Measurements from ENCODE around the gene KIF2A.

KIF2A gene

GRCh38 chr5:62386824-62387223, 80.8 kb downstream of the KIF2A start:
- TF ChIP-seq CTCF (conservative IDR thresholded peaks at IDR 0.05; ENCODE audit: low read length): no peak
- DNase-seq (ENCODE audit: low read depth): peak; percentile 11
- H3K4me3 ChIP-seq (ENCODE audit: low read length): no peak overlapping the region

DNA sequence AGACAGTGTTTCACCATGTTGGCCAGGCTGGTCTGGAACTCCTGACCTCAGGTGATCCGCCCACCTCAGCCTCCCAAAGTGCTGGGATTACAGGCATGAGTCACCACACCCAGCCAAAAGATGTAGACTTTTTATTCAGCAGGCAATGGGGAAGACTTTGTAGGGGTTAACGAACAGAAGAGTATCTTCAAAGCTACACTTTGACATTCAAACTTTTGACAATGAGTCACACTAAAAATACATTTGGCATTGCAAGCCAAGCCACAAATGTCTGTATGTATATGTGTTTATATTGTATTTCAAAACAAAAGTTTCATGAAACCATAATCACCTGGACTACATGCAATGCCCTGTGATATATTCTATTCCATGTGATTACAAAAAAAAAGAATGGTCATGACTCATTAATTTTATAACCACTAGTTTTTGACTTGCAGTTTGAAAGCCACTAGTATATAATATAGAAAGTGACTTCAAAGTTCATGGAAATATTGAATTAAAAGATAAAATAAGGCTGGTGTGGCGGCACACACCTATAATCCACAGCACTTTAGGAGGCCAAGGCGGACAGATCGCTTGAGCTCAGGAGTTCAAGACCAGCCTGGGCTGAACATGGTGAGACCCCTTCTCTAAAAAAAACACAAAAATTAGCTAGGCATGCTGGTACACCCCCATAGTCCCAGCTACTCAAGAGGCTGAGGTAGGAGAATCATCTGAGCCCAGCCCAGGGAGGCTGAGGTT, 89.4 kb downstream of the KIF2A start:
- DNase-seq (ENCODE audit: low read depth): no peak
- H3K4me3 ChIP-seq (ENCODE audit: low read length): no peak overlapping the region
- no peak for TF ChIP-seq CTCF (conservative IDR thresholded peaks at IDR 0.05; ENCODE audit: low read length)

DNA sequence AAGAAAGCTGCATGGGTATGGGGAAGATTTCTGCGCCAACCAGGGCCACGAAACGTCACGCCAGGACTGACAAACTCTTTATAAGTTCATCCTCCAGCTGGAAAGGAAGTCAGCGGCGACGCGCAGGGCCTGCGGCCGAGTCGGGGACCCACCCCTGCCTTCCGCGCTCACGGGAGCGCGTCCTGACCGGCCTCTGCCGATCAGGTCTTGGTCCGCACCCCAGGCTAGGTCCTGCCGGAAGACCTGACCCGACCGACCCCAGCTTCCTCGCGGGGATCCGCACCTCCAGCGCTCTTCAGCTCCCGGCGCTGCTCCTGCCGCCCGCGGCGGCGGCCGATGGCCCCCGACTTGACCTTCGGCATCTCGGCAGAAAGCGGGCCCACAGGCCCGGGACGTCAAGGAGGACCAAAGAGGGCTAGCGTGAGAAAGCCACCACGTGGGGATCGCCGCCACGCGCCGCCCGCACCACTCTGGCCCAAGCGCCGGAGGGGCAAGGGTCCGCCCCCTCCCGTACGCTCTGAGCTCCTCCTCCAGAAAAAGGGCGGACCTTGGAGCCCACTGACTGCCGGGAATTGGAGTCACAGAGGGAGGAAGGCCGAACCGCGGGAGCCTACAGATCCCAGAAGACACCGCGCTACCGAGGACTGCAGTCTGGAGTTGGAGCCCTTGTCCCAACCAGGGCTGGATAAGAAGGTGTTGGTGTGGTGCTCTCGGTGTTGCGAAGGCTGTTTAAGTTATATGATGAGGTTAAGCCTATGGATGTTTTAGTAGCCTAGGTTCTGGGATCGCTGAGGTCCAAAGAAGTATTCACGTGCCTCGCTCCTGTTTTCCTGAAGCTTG, 97.6 kb downstream of the KIF2A start, which contains the start of gene DIMT1:
DIMT1 (minus strand) TSS at position 495 of the 840 bp plus-strand sequence; CDS start at position 362, 133 bp downstream.
- peak; percentile 97 for DNase-seq (ENCODE audit: low read depth)
- no peak for TF ChIP-seq CTCF (conservative IDR thresholded peaks at IDR 0.05; ENCODE audit: low read length)
- peak within 1 kb of the TSS; percentile 86 for H3K4me3 ChIP-seq (ENCODE audit: low read length)

GRCh38 chr5:62412549-62413329, 106.7 kb downstream of the KIF2A start, which contains the start of gene IPO11:
TSS of gene IPO11 (plus strand) at chr5:62412763. CDS start at chr5:62437280, 24,517 bp downstream.
- no peak for TF ChIP-seq CTCF (conservative IDR thresholded peaks at IDR 0.05; ENCODE audit: low read length)
- peak; percentile 98 for DNase-seq (ENCODE audit: low read depth)
- H3K4me3 ChIP-seq (ENCODE audit: low read length): peak within 1 kb of the TSS; percentile 97

GRCh38 chr5:62413711-62414110, 107.7 kb downstream of the KIF2A start:
- TF ChIP-seq CTCF (conservative IDR thresholded peaks at IDR 0.05; ENCODE audit: low read length): no peak
- peak overlapping the region; percentile 97 for H3K4me3 ChIP-seq (ENCODE audit: low read length)
- DNase-seq (ENCODE audit: low read depth): no peak

DNA sequence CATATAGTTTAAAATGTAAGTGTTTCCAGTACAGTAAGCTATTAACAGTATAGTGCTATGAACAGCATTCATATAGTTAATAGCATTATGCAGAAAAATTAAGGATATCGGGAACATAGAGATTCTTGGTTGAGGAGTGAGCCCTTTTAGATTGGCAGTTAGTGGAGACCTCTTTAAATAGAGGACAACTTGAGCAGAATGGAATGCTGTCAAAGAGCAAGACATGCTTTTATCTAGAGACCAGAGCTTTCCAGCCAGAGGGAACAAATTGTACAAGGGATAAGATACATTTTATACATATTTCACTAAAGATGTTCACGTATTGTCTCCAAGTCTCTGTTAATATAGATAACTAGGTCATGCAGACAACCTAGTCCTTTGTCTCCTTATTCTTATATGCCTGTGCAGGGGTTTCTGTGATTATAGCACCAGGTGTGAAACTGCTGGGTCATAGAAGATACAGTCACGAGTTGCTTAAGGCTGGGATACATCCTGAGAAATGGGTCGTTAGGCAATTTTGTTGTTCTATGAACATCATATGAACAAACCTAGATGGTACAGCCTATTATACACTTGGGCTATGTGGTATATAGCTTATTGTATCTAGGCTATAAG, 112.6 kb downstream of the KIF2A start:
- no peak for TF ChIP-seq CTCF (conservative IDR thresholded peaks at IDR 0.05; ENCODE audit: low read length)
- no peak overlapping the region for H3K4me3 ChIP-seq (ENCODE audit: low read length)
- DNase-seq (ENCODE audit: low read depth): no peak

Data from AG10803 (cell line).